ENCODE results near the gene C18orf63. TPM values are rescaled to one million over a fixed set of nuclear protein-coding genes. Genes with fewer than 3 reads are reported as not detected.

The C18orf63 gene
- total RNA-seq, 4 donors from 2014 or later = not detected

DNA sequence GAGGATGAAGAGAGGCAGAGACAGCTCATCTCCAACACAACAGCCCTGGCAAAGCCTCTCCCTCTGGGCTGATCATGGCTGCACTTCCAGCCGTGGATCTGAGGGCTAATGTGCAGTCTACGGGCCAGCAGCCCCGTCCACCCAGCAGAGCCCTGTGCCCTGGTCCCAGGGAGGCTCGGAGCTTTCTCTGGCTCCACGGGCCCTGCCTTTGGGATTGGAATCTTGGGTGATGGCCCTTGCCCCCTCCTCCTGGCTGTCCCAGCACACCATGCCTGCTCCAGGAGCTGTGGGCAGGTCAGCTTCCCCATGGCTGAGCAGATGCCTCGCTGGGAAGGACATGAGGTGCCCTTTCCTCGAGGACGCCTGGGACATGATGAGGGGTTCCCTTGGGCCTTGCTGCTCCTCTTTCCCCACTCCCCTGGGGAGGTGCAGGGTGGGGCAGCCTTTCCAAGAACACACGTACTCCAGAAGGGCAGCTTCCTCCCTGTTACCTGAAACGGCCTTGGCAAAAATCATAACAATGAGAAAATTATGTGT lies 66.9 kb downstream of the C18orf63 start:
- intact Hi-C loops (cut with DNase I; ENCODE audit: low total_unique reads) (no loop called here), in situ Hi-C loops (cut with MboI; ENCODE audit: low pct_ligation_motif_present in 1 of 4, low pct_unique_long_range_greater_than_20kb in 1 of 4, low sequenced_read_pairs in 3 of 4) (no loop called here)
- Histone ChIP-seq H3K27ac (no peak overlapping the region), H3K27me3 (no peaks in the 10 kb centered on the region), H3K36me3 (no peaks in the 10 kb centered on the region), H3K4me1 (no peaks in the 10 kb centered on the region), H3K9me3 (no peaks in the 10 kb centered on the region), H3K4me3 (no peak overlapping the region)
- no peak for DNase-seq
- TF ChIP-seq, protein P1, sequence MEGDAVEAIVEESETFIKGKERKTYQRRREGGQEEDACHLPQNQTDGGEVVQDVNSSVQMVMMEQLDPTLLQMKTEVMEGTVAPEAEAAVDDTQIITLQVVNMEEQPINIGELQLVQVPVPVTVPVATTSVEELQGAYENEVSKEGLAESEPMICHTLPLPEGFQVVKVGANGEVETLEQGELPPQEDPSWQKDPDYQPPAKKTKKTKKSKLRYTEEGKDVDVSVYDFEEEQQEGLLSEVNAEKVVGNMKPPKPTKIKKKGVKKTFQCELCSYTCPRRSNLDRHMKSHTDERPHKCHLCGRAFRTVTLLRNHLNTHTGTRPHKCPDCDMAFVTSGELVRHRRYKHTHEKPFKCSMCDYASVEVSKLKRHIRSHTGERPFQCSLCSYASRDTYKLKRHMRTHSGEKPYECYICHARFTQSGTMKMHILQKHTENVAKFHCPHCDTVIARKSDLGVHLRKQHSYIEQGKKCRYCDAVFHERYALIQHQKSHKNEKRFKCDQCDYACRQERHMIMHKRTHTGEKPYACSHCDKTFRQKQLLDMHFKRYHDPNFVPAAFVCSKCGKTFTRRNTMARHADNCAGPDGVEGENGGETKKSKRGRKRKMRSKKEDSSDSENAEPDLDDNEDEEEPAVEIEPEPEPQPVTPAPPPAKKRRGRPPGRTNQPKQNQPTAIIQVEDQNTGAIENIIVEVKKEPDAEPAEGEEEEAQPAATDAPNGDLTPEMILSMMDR (IDR thresholded peaks at IDR 0.05) = no peak
- TF ChIP-seq EP300 (IDR thresholded peaks at IDR 0.05; ENCODE audit: low read depth) = no peak
- TF ChIP-seq POLR2AphosphoS5 (IDR thresholded peaks at IDR 0.05) = no peak
- no peak for TF ChIP-seq POLR2A (IDR thresholded peaks at IDR 0.05)
- WGBS, 2 donors (ENCODE audit: low coverage in 1 of 2) = 88 to 92% methylated on average over 2 to 10 of the region's 10 CpGs

DNA sequence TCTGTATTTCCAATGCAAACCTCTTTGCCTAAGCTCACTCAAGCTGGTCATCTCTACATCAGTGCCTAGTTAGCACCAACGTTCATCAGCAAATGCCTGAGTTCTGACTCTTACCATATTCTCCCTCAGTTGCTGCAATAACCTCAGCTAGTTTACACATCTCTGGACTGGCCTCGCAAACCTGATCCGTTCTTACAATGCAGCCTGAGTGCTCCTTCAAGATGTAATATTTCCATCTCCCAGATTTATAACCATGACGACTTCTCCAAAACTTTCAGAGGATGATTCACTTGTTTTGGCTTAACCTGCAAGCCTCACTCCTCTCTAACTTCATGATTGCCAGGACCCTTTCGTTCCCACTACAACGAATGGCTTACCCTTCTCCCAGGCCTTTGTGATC lies 71.7 kb downstream of the C18orf63 start:
- no peak overlapping the region for H3K27ac ChIP-seq
- in situ Hi-C loops (cut with MboI; ENCODE audit: low pct_ligation_motif_present in 1 of 4, low pct_unique_long_range_greater_than_20kb in 1 of 4, low sequenced_read_pairs in 3 of 4) = no loop called here
- no peaks in the 10 kb centered on the region for H3K4me1 ChIP-seq
- no peaks in the 10 kb centered on the region for H3K27me3 ChIP-seq
- no peak for TF ChIP-seq EP300 (IDR thresholded peaks at IDR 0.05; ENCODE audit: low read depth)
- no peak for TF ChIP-seq POLR2A (IDR thresholded peaks at IDR 0.05)
- no peak for TF ChIP-seq POLR2AphosphoS5 (IDR thresholded peaks at IDR 0.05)
- DNase-seq = no peak
- no peak overlapping the region for H3K4me3 ChIP-seq
- H3K36me3 ChIP-seq = no peaks in the 10 kb centered on the region
- no peaks in the 10 kb centered on the region for H3K9me3 ChIP-seq
- intact Hi-C loops (cut with DNase I; ENCODE audit: low total_unique reads) = no loop called here
- 49 to 73% methylated on average over 5 to 6 of the region's 6 CpGs for WGBS, 2 donors (ENCODE audit: low coverage in 1 of 2)

DNA sequence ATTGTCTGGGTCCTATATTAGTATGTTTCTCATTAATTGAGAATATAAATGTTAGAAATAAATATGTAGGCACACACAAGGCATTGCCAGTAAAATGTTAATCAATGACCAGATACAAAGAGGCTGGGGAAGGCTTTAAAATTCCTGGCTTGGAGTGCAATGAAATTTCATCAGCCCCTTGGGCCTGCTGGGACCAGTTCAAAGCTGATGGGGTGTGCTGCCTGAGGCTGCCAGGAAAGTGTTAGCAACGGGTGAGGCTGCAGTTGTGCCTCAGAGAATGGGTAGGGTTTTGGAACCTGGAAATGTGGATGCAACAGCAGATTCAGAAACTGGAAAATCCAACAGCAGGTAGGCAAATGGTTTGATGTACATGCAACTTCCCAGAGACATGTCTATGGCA lies 72.6 kb downstream of the C18orf63 start:
- Histone ChIP-seq H3K9me3 (no peaks in the 10 kb centered on the region), H3K27me3 (no peaks in the 10 kb centered on the region), H3K36me3 (no peaks in the 10 kb centered on the region), H3K4me3 (no peak overlapping the region), H3K27ac (no peak overlapping the region), H3K4me1 (no peaks in the 10 kb centered on the region)
- WGBS, 2 donors (ENCODE audit: low coverage in 1 of 2) = 36 to 60% methylated on average over 1 of the region's 1 CpG
- DNase-seq = no peak
- TF ChIP-seq, protein P1 (IDR thresholded peaks at IDR 0.05) = no peak
- no peak for TF ChIP-seq POLR2AphosphoS5 (IDR thresholded peaks at IDR 0.05)
- no peak for TF ChIP-seq EP300 (IDR thresholded peaks at IDR 0.05; ENCODE audit: low read depth)
- TF ChIP-seq POLR2A (IDR thresholded peaks at IDR 0.05) = no peak
- intact Hi-C loops (cut with DNase I; ENCODE audit: low total_unique reads) = no loop called here
- in situ Hi-C loops (cut with MboI; ENCODE audit: low pct_ligation_motif_present in 1 of 4, low pct_unique_long_range_greater_than_20kb in 1 of 4, low sequenced_read_pairs in 3 of 4) = no loop called here

DNA sequence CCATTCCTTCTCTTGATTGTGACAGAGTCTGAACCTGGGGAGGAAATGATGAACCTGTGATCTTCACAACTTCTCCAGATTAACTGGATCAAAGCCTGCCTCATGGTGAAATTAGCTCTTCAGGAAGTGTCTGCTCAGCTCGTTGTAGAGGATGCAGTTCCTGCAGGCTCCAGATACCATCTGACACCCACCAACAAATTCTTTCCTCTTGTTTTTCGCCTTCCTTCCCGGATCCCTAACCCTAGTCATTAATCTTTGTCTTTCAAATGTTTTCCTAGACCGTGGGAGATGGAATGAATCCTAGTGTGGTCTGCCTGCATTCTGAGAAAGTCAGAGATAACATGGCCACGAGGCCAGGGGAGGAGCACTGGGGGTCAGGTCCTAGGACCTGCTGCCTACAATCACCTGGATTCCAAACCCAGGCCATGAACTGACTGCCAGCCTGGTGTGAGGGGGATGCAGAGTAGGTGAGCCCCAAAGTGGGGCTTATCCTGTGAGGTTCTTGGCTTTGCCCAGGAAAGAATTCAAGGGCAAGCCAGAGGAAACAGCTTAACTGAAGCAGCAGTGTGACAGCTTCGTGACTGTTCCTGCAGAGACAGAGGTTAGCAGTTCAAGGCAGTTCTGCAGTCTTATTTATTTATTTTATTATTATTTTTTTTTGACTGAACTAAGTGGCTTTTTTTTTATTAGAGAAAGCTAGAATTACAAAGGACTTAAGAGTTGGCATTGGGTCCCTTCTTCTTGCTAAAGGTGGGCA lies 73.7 kb downstream of the C18orf63 start:
- 59 to 66% methylated on average over 5 to 6 of the region's 6 CpGs for WGBS, 2 donors (ENCODE audit: low coverage in 1 of 2)
- no peaks in the 10 kb centered on the region for H3K9me3 ChIP-seq
- no peak overlapping the region for H3K4me3 ChIP-seq
- in situ Hi-C loops (cut with MboI; ENCODE audit: low pct_ligation_motif_present in 1 of 4, low pct_unique_long_range_greater_than_20kb in 1 of 4, low sequenced_read_pairs in 3 of 4) (no loop called here), intact Hi-C loops (cut with DNase I; ENCODE audit: low total_unique reads) (no loop called here)
- H3K36me3 ChIP-seq = no peaks in the 10 kb centered on the region
- no peak overlapping the region for H3K27ac ChIP-seq
- H3K27me3 ChIP-seq = no peaks in the 10 kb centered on the region
- H3K4me1 ChIP-seq = no peaks in the 10 kb centered on the region
- TF ChIP-seq POLR2AphosphoS5 (IDR thresholded peaks at IDR 0.05) = no peak
- TF ChIP-seq, protein P1 (IDR thresholded peaks at IDR 0.05) = no peak
- no peak for TF ChIP-seq EP300 (IDR thresholded peaks at IDR 0.05; ENCODE audit: low read depth)
- TF ChIP-seq POLR2A (IDR thresholded peaks at IDR 0.05) = no peak
- DNase-seq = no peak

Measured in transverse colon (tissue), 4 donors.